Hepatocyte (in vitro differentiated cells): ENCODE data around the gene PEX11A. TPM values are rescaled to one million over a fixed set of nuclear protein-coding genes. Genes with fewer than 3 reads are reported as not detected.

Experiments used
- DNase-seq: peaks from one replicate; pipeline ENCODE4 v3.0.0-alpha.2; 2016; ENCODE audit warnings: low spot score
- H2AFZ ChIP-seq: fragments of 200-600 bp; sonication (generic); 2 replicates; pipeline ENCODE4 v1.6.0; 2016; ENCODE audit warnings: antibody characterized with exemption, mild to moderate bottlenecking
- H3K27ac ChIP-seq: fragments of 200-600 bp; sonication (generic); 2 replicates; pipeline ENCODE4 v1.5.1; 2016; ENCODE audit warnings: mild to moderate bottlenecking
- H3K27me3 ChIP-seq: fragments of 200-600 bp; sonication (generic); 2 replicates; pipeline ENCODE4 v1.6.1; 2016
- H3K36me3 ChIP-seq: fragments of 200-600 bp; sonication (generic); replicated peaks from 2 replicates; pipeline ENCODE4 v1.5.1; 2016; ENCODE audit warnings: low read depth; ENCODE audit not compliant: insufficient read depth
- H3K4me1 ChIP-seq: fragments of 200-600 bp; sonication (generic); 2 replicates; pipeline ENCODE4 v1.5.1; 2016; ENCODE audit warnings: mild to moderate bottlenecking, moderate library complexity; ENCODE audit not compliant: insufficient read depth
- H3K4me2 ChIP-seq: fragments of 200-600 bp; sonication (generic); 2 replicates; pipeline ENCODE4 v1.6.0; 2016
- H3K4me3 ChIP-seq: fragments of 200-600 bp; sonication (generic); 2 replicates; pipeline ENCODE4 v1.5.1; 2016; ENCODE audit warnings: mild to moderate bottlenecking
- H3K79me2 ChIP-seq: fragments of 200-600 bp; sonication (generic); 2 replicates; pipeline ENCODE4 v1.6.0; 2017; ENCODE audit warnings: mild to moderate bottlenecking
- H3K9me2 ChIP-seq: fragments of 200-600 bp; sonication (generic); replicated peaks from 2 replicates; pipeline ENCODE4 v1.6.0; 2017; ENCODE audit warnings: mild to moderate bottlenecking; ENCODE audit not compliant: insufficient read depth
- H3K9me3 ChIP-seq: fragments of 200-600 bp; sonication (generic); 2 replicates; pipeline ENCODE4 v1.5.1; 2016; ENCODE audit warnings: low read depth, mild to moderate bottlenecking
- H4K20me1 ChIP-seq: fragments of 200-600 bp; sonication (generic); 2 replicates; pipeline ENCODE4 v1.6.0; 2016; ENCODE audit warnings: mild to moderate bottlenecking; ENCODE audit not compliant: insufficient read depth, poor library complexity, severe bottlenecking
- CTCF ChIP-seq: fragments of 200-600 bp; sonication (generic); IDR thresholded peaks from 2 replicates; pipeline ENCODE4 v1.5.1; 2016; ENCODE audit warnings: antibody characterized with exemption, mild to moderate bottlenecking; ENCODE audit not compliant: poor library complexity
- EZH2 ChIP-seq: fragments of 200-600 bp; sonication (generic); IDR thresholded peaks from 2 replicates; pipeline ENCODE4 v1.6.1; 2016; ENCODE audit warnings: antibody characterized with exemption, mild to moderate bottlenecking, borderline replicate concordance
- EZH2phosphoT487 ChIP-seq: fragments of 200-600 bp; sonication (generic); IDR thresholded peaks from one replicate; pipeline ENCODE4 v1.6.1; 2018; ENCODE audit warnings: antibody characterized with exemption, mild to moderate bottlenecking, low read depth, moderate library complexity; ENCODE audit not compliant: unreplicated experiment, severe bottlenecking
- WGBS: methylation state at CpG from one replicate; pipeline ENCODE4 v1.1.6; 2016; ENCODE audit warnings: low lambda C conversion rate; ENCODE audit errors: missing lambda C conversion rate; 5-methylcytosine and 5-hydroxymethylcytosine counted together
- polyA plus RNA-seq: library from polyadenylated mRNA; unstranded; fragments of >200 nt; fragmentation: Nextera tagmentation; extraction: Ambion mirVana; gene quantifications from 2 replicates; pipeline ENCODE4 v1.2.1, GENCODE V29; 2016
- total RNA-seq: library from RNA; depleted of rRNA; stranded (reverse); fragments of >200 nt; gene quantifications from 2 replicates; pipeline ENCODE4 v1.2.3, GENCODE V29; 2014

The PEX11A gene
- total and polyA plus RNA-seq, 2 experiments from 2014 or later = 10.0 to 10.7 TPM

- TF ChIP-seq EZH2phosphoT487 (no peak), EZH2 (no peak), CTCF (no peak)
- H3K4me1 ChIP-seq = peaks cover 12% of the 10 kb centered on the region
- H3K27ac ChIP-seq = no peak overlapping the region
- no peaks in the 10 kb centered on the region for H3K36me3 ChIP-seq
- H3K4me3 ChIP-seq = no peak overlapping the region
- H3K9me2 ChIP-seq = no peaks in the 10 kb centered on the region
- H3K79me2 ChIP-seq = no peaks in the 10 kb centered on the region
- peak overlapping the region; percentile 97 for H2AFZ ChIP-seq
- no peaks in the 10 kb centered on the region for H3K9me3 ChIP-seq
- H3K4me2 ChIP-seq = peak overlapping the region; percentile 84
- 85% methylated on average over 13 of the region's 13 CpGs for WGBS
- no peaks in the 10 kb centered on the region for H3K27me3 ChIP-seq
- DNase-seq = no peak
- no peaks in the 10 kb centered on the region for H4K20me1 ChIP-seq
Observed at GRCh38 chr15:89664441-89665350, 25.9 kb downstream of the PEX11A start.

- H3K36me3 ChIP-seq = no peaks in the 10 kb centered on the region
- H3K27ac ChIP-seq = peak overlapping the region; percentile 79
- peak overlapping the region; percentile 53 for H2AFZ ChIP-seq
- no peaks in the 10 kb centered on the region for H4K20me1 ChIP-seq
- no peaks in the 10 kb centered on the region for H3K27me3 ChIP-seq
- peaks cover 12% of the 10 kb centered on the region for H3K4me1 ChIP-seq
- no peaks in the 10 kb centered on the region for H3K9me3 ChIP-seq
- peak overlapping the region; percentile 53 for H3K4me2 ChIP-seq
- no peaks in the 10 kb centered on the region for H3K79me2 ChIP-seq
- TF ChIP-seq EZH2phosphoT487 (no peak), EZH2 (no peak), CTCF (no peak)
- H3K4me3 ChIP-seq = no peak overlapping the region
- H3K9me2 ChIP-seq = no peaks in the 10 kb centered on the region
- peak; percentile 72 for DNase-seq
- WGBS = 53% methylated on average over 11 of the region's 11 CpGs
Observed at GRCh38 chr15:89662893-89663626, 27.5 kb downstream of the PEX11A start.

GRCh38 chr15:89660556-89660955 lies 30.0 kb downstream of the PEX11A start:
- 95% methylated on average over 2 of the region's 2 CpGs for WGBS
- no peaks in the 10 kb centered on the region for H3K27me3 ChIP-seq
- no peak for TF ChIP-seq CTCF
- TF ChIP-seq EZH2phosphoT487 = no peak
- TF ChIP-seq EZH2 = no peak
- H2AFZ ChIP-seq = no peak overlapping the region
- H3K36me3 ChIP-seq = no peaks in the 10 kb centered on the region
- no peaks in the 10 kb centered on the region for H3K9me3 ChIP-seq
- H3K4me3 ChIP-seq = no peak overlapping the region
- DNase-seq = no peak
- no peak overlapping the region for H3K4me2 ChIP-seq
- H3K4me1 ChIP-seq = peaks cover 6% of the 10 kb centered on the region
- no peaks in the 10 kb centered on the region for H3K9me2 ChIP-seq
- no peak overlapping the region for H3K27ac ChIP-seq
- H4K20me1 ChIP-seq = no peaks in the 10 kb centered on the region
- no peaks in the 10 kb centered on the region for H3K79me2 ChIP-seq
